Measurements from ENCODE around the gene TBX10.

- TF ChIP-seq POLR2AphosphoS5 (IDR thresholded peaks at IDR 0.05; ENCODE audit: low read depth, low read length): no peak
- no peak for TF ChIP-seq POLR2A (IDR thresholded peaks at IDR 0.05; ENCODE audit: low read depth, low read length)
Measured at GRCh38 chr11:67689178-67689577, 49.6 kb upstream of the TBX10 start.
